ENCODE results near the gene GJB5.

DNA sequence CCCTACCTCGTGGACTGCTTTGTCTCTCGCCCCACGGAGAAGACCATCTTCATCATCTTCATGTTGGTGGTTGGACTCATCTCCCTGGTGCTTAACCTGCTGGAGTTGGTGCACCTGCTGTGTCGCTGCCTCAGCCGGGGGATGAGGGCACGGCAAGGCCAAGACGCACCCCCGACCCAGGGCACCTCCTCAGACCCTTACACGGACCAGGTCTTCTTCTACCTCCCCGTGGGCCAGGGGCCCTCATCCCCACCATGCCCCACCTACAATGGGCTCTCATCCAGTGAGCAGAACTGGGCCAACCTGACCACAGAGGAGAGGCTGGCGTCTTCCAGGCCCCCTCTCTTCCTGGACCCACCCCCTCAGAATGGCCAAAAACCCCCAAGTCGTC, 39.9 kb downstream of the GJB5 start:
- TF ChIP-seq, protein P1, sequence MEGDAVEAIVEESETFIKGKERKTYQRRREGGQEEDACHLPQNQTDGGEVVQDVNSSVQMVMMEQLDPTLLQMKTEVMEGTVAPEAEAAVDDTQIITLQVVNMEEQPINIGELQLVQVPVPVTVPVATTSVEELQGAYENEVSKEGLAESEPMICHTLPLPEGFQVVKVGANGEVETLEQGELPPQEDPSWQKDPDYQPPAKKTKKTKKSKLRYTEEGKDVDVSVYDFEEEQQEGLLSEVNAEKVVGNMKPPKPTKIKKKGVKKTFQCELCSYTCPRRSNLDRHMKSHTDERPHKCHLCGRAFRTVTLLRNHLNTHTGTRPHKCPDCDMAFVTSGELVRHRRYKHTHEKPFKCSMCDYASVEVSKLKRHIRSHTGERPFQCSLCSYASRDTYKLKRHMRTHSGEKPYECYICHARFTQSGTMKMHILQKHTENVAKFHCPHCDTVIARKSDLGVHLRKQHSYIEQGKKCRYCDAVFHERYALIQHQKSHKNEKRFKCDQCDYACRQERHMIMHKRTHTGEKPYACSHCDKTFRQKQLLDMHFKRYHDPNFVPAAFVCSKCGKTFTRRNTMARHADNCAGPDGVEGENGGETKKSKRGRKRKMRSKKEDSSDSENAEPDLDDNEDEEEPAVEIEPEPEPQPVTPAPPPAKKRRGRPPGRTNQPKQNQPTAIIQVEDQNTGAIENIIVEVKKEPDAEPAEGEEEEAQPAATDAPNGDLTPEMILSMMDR (conservative IDR thresholded peaks at IDR 0.05; ENCODE audit: low read length) = no peak
- TF ChIP-seq EZH2phosphoT487 (IDR thresholded peaks at IDR 0.05; ENCODE audit: borderline replicate concordance) = no peak
